ENCODE data around the gene RHOG. TPM values are rescaled to one million over a fixed set of nuclear protein-coding genes. Genes with fewer than 3 reads are reported as not detected.

Gene RHOG
- total RNA-seq, 1 experiment from 2014 or later = 26.4 TPM

- Histone ChIP-seq H3K4me2 (ENCODE audit: insufficient read depth, insufficient read length, low read length) (no peak overlapping the region), H3K9ac (ENCODE audit: extremely low read depth, insufficient read length, low read length) (no peak overlapping the region), H3K4ac (ENCODE audit: low read depth, low read length) (no peak overlapping the region), H3K9me3 (ENCODE audit: control insufficient read depth, low read depth, low read length) (no peaks in the 10 kb centered on the region), H3K27ac (ENCODE audit: insufficient read length, low read depth, low read length) (no peak overlapping the region), H2BK12ac (ENCODE audit: insufficient read length, low read depth, low read length) (no peak overlapping the region), H3K23ac (ENCODE audit: insufficient read length, low read depth, low read length) (no peak overlapping the region), H4K91ac (ENCODE audit: insufficient read length, low read depth, low read length) (no peak overlapping the region), H3K14ac (ENCODE audit: insufficient read depth, low read length) (no peak overlapping the region), H4K5ac (ENCODE audit: insufficient read length, low read depth, low read length) (no peak overlapping the region), H3K56ac (ENCODE audit: insufficient read length, low read depth, low read length) (no peak overlapping the region), H2AFZ (ENCODE audit: low read length) (no peak overlapping the region), H2BK120ac (ENCODE audit: low read depth, low read length, poor library complexity, severe bottlenecking) (no peak overlapping the region), H2BK20ac (ENCODE audit: low read depth, low read length, poor library complexity, severe bottlenecking) (no peak overlapping the region), H3K79me1 (ENCODE audit: insufficient read depth, low read depth, low read length, poor library complexity, severe bottlenecking) (no peaks in the 10 kb centered on the region), H3K27me3 (ENCODE audit: insufficient read depth, low read length) (no peaks in the 10 kb centered on the region), H3T11ph (ENCODE audit: low read length) (no peak overlapping the region), H3K79me2 (ENCODE audit: insufficient read depth, low read length) (no peaks in the 10 kb centered on the region), H2BK5ac (ENCODE audit: insufficient read length, low read length) (no peak overlapping the region), H3K4me1 (ENCODE audit: insufficient read depth, low read length) (peaks cover 6% of the 10 kb centered on the region), H2BK15ac (ENCODE audit: low read depth, low read length) (no peak overlapping the region), H4K20me1 (ENCODE audit: control insufficient read depth, insufficient read depth, insufficient read length) (no peaks in the 10 kb centered on the region), H3K18ac (ENCODE audit: insufficient read length, low read depth, low read length) (no peak overlapping the region), H3K23me2 (ENCODE audit: insufficient read length, low read depth, low read length, poor library complexity, severe bottlenecking) (no peaks in the 10 kb centered on the region), H2AK5ac (ENCODE audit: insufficient read length, low read length) (no peak overlapping the region), H4K8ac (replicated peaks; ENCODE audit: insufficient read length, low read depth, low read length) (no peak overlapping the region)
- no peak for DNase-seq
- Mint-ChIP-seq H3K4me1 (peaks cover 23 to 25% of the 10 kb centered on the region in 2 experiments), H3K9me3 (no peaks in the 10 kb centered on the region), H3K4me3 (no peak overlapping the region), H3K36me3 (ENCODE audit: insufficient read depth in 1 of 3, low read depth in 3 of 3) (no peaks in the 10 kb centered on the region), H3K27me3 (ENCODE audit: low read depth) (peaks cover 7% of the 10 kb centered on the region), H3K27ac (no peak overlapping the region; a peak in 1 of 7 replicates)
- TF ChIP-seq CTCF (conservative IDR thresholded peaks at IDR 0.05) = no peak; the same call in 2 of the 3 replicates
- WGBS (ENCODE audit: extremely low coverage, insufficient read length, low lambda C conversion rate) = no CpG with 5 or more reads among the region's 5 CpGs
Observed at GRCh38 chr11:3866206-3866605, 25.4 kb upstream of the RHOG start.

Data from H9 (cell line).